PC-3 (cell line): ENCODE measurements around the gene ALX3. TPM values are rescaled to one million over a fixed set of nuclear protein-coding genes. Genes with fewer than 3 reads are reported as not detected.

Experiments used
- ATAC-seq: fragments of 200-7000 bp; cut with Tn5 transposase; 2 replicates; pipeline ENCODE4 v1.9.1; 2020; ENCODE audit warnings: mild to moderate bottlenecking, moderate library complexity
- BruUV-seq: library from RNA; stranded (reverse); fragments of 400-500 nt; replicated peaks from 2 replicates; lab custom pipeline; 2021; lab: Mats Ljungman, UMichigan
- CTCF ChIA-PET: fragments of 300-600 bp; sonication (Branson Sonifier 250); formaldehyde crosslinking; loops from one replicate; lab custom pipeline; 2022; ENCODE audit warnings: antibody characterized with exemption; lab: Charles Lee
- POLR2A ChIA-PET: fragments of 300-600 bp; sonication (Branson Sonifier 250); formaldehyde crosslinking; loops from one replicate; lab custom pipeline; 2022; ENCODE audit warnings: antibody characterized with exemption; ENCODE audit not compliant: unreplicated experiment; lab: Charles Lee
- DNase-seq: peaks from one replicate; pipeline ENCODE4 v3.0.0-alpha.2; 2015
- H2AFZ ChIP-seq: fragments of 300-600 bp; sonication (generic); 2 replicates; pipeline ENCODE4 v1.6.0; 2016; ENCODE audit warnings: antibody characterized with exemption, low read length
- H3F3A ChIP-seq: fragments of 300-600 bp; sonication (generic); one replicate; pipeline ENCODE4 v1.6.0; 2017; ENCODE audit warnings: antibody characterized with exemption, low read length, control low read depth, mild to moderate bottlenecking; ENCODE audit not compliant: unreplicated experiment
- H3K27ac ChIP-seq: fragments of 300-600 bp; sonication (generic); 2 replicates; pipeline ENCODE4 v1.5.1; 2016; ENCODE audit warnings: mild to moderate bottlenecking, low read length
- H3K27me3 ChIP-seq: fragments of 300-600 bp; sonication (generic); 2 replicates; pipeline ENCODE4 v1.6.1; 2016; ENCODE audit warnings: low read length, mixed read lengths
- H3K36me3 ChIP-seq: fragments of 300-600 bp; sonication (generic); 2 replicates; pipeline ENCODE4 v1.6.1; 2016; ENCODE audit warnings: low read depth, mixed run types, low read length, mixed read lengths
- H3K4me1 ChIP-seq: fragments of 300-600 bp; sonication (generic); 2 replicates; pipeline ENCODE4 v1.5.1; 2016; ENCODE audit warnings: low read length; ENCODE audit not compliant: insufficient read depth
- H3K4me2 ChIP-seq: fragments of 300-600 bp; sonication (generic); 2 replicates; pipeline ENCODE4 v1.6.0; 2016; ENCODE audit warnings: low read length
- H3K4me3 ChIP-seq: fragments of 300-600 bp; sonication (generic); 2 replicates; pipeline ENCODE4 v1.5.1; 2016; ENCODE audit warnings: mild to moderate bottlenecking, low read length, mixed read lengths
- H3K79me2 ChIP-seq: fragments of 300-600 bp; sonication (generic); 2 replicates; pipeline ENCODE4 v1.6.1; 2017; ENCODE audit warnings: low read length, mixed read lengths
- H3K9ac ChIP-seq: fragments of 300-600 bp; sonication (generic); 2 replicates; pipeline ENCODE4 v1.6.0; 2016; ENCODE audit warnings: mild to moderate bottlenecking, low read length
- H3K9me2 ChIP-seq: fragments of 300-600 bp; sonication (generic); replicated peaks from 2 replicates; pipeline ENCODE4 v1.6.1; 2016; ENCODE audit warnings: mixed run types, low read length, mixed read lengths
- H3K9me3 ChIP-seq: fragments of 300-600 bp; sonication (generic); 2 replicates; pipeline ENCODE4 v1.6.1; 2016; ENCODE audit warnings: low read length, mixed read lengths
- H4K20me1 ChIP-seq: fragments of 300-600 bp; sonication (generic); 2 replicates; pipeline ENCODE4 v1.6.1; 2016; ENCODE audit warnings: low read length, mixed read lengths
- CTCF ChIP-seq: fragments of 300-600 bp; sonication (generic); conservative IDR thresholded peaks from 2 replicates; pipeline ENCODE4 v1.5.1; 2017; ENCODE audit warnings: antibody characterized with exemption, low read depth, mild to moderate bottlenecking, low read length
- EZH2 ChIP-seq: fragments of 300-600 bp; sonication (generic); IDR thresholded peaks from one replicate; pipeline ENCODE4 v1.6.1; 2017; ENCODE audit warnings: antibody characterized with exemption, mild to moderate bottlenecking, low read length; ENCODE audit not compliant: unreplicated experiment
- EZH2phosphoT487 ChIP-seq: fragments of 300-600 bp; sonication (generic); IDR thresholded peaks from 2 replicates; pipeline ENCODE4 v1.6.1; 2018; ENCODE audit warnings: mild to moderate bottlenecking, antibody characterized with exemption, low read length, borderline replicate concordance
- intact Hi-C: fragments of 100-400 bp; cut with micrococcal nuclease; formaldehyde crosslinking; loops from 2 replicates; pipeline ENCODE4 v1.9.0; 2023
- total RNA-seq: library from RNA; depleted of rRNA; stranded (reverse); fragments of >200 nt; gene quantifications from 2 replicates; pipeline ENCODE4 v1.2.3, GENCODE V29; 2014

ALX3 gene
- total RNA-seq, 1 experiment from 2014 or later: not detected

- ChIA-PET POLR2A (no interaction called here), CTCF (no interaction called here)
- no peaks in the 10 kb centered on the region for H4K20me1 ChIP-seq
- DNase-seq: no peak
- no peak overlapping the region for H3K4me3 ChIP-seq
- H3K79me2 ChIP-seq: no peaks in the 10 kb centered on the region
- peaks cover 18% of the 10 kb centered on the region for H3K36me3 ChIP-seq
- no peaks in the 10 kb centered on the region for H3K9me2 ChIP-seq
- H3K9ac ChIP-seq: no peak overlapping the region
- TF ChIP-seq CTCF (no peak), EZH2phosphoT487 (no peak), EZH2 (no peak)
- H3K9me3 ChIP-seq: no peaks in the 10 kb centered on the region
- H3K27me3 ChIP-seq: no peaks in the 10 kb centered on the region
- ATAC-seq: no peak
- BruUV-seq: no TSS peak
- no peak overlapping the region for H3K27ac ChIP-seq
- no peaks in the 10 kb centered on the region for H3F3A ChIP-seq
- H3K4me1 ChIP-seq: no peaks in the 10 kb centered on the region
- intact Hi-C loops: no loop called here
- H2AFZ ChIP-seq: no peak overlapping the region
- no peak overlapping the region for H3K4me2 ChIP-seq
These were observed 9.1 kb downstream of the ALX3 start for GRCh38 chr1:110061341-110061740.

- DNase-seq (no peak), ATAC-seq (no peak)
- TF ChIP-seq EZH2phosphoT487: no peak
- no peak for TF ChIP-seq EZH2
- no peak for TF ChIP-seq CTCF
- Histone ChIP-seq H3K9ac (no peak overlapping the region), H3K27ac (no peak overlapping the region), H3K4me1 (no peaks in the 10 kb centered on the region), H3K4me2 (no peak overlapping the region), H2AFZ (no peak overlapping the region), H3K79me2 (no peaks in the 10 kb centered on the region), H3K9me2 (no peaks in the 10 kb centered on the region), H3K4me3 (no peak overlapping the region), H3K36me3 (peaks cover 23% of the 10 kb centered on the region), H3F3A (no peaks in the 10 kb centered on the region), H3K27me3 (no peaks in the 10 kb centered on the region), H3K9me3 (no peaks in the 10 kb centered on the region), H4K20me1 (no peaks in the 10 kb centered on the region)
- intact Hi-C loops: no loop called here
- ChIA-PET CTCF (interaction anchor here (0.6 kb wide), 2 partner anchors 10 to 27 kb away, joined by 3 read pairs; no protein-coding TSS in a partner anchor), POLR2A (no interaction called here)
- BruUV-seq: no TSS peak
These were observed 9.8 kb downstream of the ALX3 start for GRCh38 chr1:110060662-110061060.

GRCh38 chr1:110060034-110060661 lies 10.3 kb downstream of the ALX3 start:
- intact Hi-C loops: no loop called here
- POLR2A ChIA-PET: no interaction called here
- Histone ChIP-seq H3K9me3 (no peaks in the 10 kb centered on the region), H3K4me2 (no peak overlapping the region), H3K4me1 (no peaks in the 10 kb centered on the region), H3K9me2 (no peaks in the 10 kb centered on the region), H3K9ac (no peak overlapping the region), H3K36me3 (peaks cover 29% of the 10 kb centered on the region), H3F3A (no peaks in the 10 kb centered on the region), H3K4me3 (no peak overlapping the region), H3K79me2 (no peaks in the 10 kb centered on the region), H4K20me1 (no peaks in the 10 kb centered on the region), H3K27ac (no peak overlapping the region), H3K27me3 (no peaks in the 10 kb centered on the region), H2AFZ (no peak overlapping the region)
- peak; percentile 58 for DNase-seq
- CTCF ChIA-PET: interaction anchor here (0.6 kb wide), 2 partner anchors 11 to 28 kb away, joined by 3 read pairs; no protein-coding TSS in a partner anchor
- ATAC-seq: peak; percentile 54
- TF ChIP-seq CTCF: peak; percentile 93
- no peak for TF ChIP-seq EZH2phosphoT487
- no peak for TF ChIP-seq EZH2
- BruUV-seq: no TSS peak
